OCI-LY3 (cell line): ENCODE data around the gene ZNF625.

Source experiments
- H2AFZ ChIP-seq: fragments of 200-600, 300-600 bp; shearing (Covaris generic); 2 replicates; pipeline ENCODE4 v1.6.0; 2014; ENCODE audit warnings: antibody characterized with exemption, low read depth, low read length
- H3K27ac ChIP-seq: fragments of 200-600, 300-600 bp; sonication (generic); 2 replicates; pipeline ENCODE4 v1.5.1; 2014; ENCODE audit warnings: mild to moderate bottlenecking, low read length, moderate library complexity, mixed read lengths
- H3K27me3 ChIP-seq: fragments of 200-600, 300-600 bp; sonication (generic); 2 replicates; pipeline ENCODE4 v1.6.1; 2014; ENCODE audit warnings: low read depth, low read length, mixed read lengths
- H3K36me3 ChIP-seq: fragments of 200-600, 300-600 bp; sonication (generic); replicated peaks from 2 replicates; pipeline ENCODE3; 2014; ENCODE audit warnings: low read depth, low read length, mixed read lengths
- H3K4me1 ChIP-seq: fragments of 300-600, 200-600 bp; sonication (generic); 2 replicates; pipeline ENCODE4 v1.6.1; 2014; ENCODE audit warnings: low read length, mixed read lengths
- H3K4me2 ChIP-seq: fragments of 200-600, 300-600 bp; sonication (generic); 2 replicates; pipeline ENCODE4 v1.6.1; 2014; ENCODE audit warnings: low read length, mixed read lengths
- H3K4me3 ChIP-seq: fragments of 300-600, 200-600 bp; sonication (generic); 2 replicates; pipeline ENCODE4 v1.5.1; 2014; ENCODE audit warnings: antibody characterized with exemption, mild to moderate bottlenecking, low read length, moderate library complexity
- H3K79me2 ChIP-seq: fragments of 300-600, 200-600 bp; shearing (Covaris generic); 2 replicates; pipeline ENCODE4 v1.6.1; 2014; ENCODE audit warnings: mild to moderate bottlenecking, low read length, mixed read lengths
- H3K9ac ChIP-seq: fragments of 300-600, 200-600 bp; shearing (Covaris generic); 2 replicates; pipeline ENCODE4 v1.6.0; 2014; ENCODE audit warnings: mild to moderate bottlenecking, low read length, moderate library complexity
- H3K9me3 ChIP-seq: fragments of 200-600, 300-600 bp; shearing (Covaris generic); 2 replicates; pipeline ENCODE4 v1.6.1; 2014; ENCODE audit warnings: low read length, mixed read lengths; ENCODE audit not compliant: insufficient read depth
- H4K20me1 ChIP-seq: fragments of 200-600, 300-600 bp; sonication (generic); 2 replicates; pipeline ENCODE4 v1.6.1; 2016; ENCODE audit warnings: low read length, mixed read lengths; ENCODE audit not compliant: insufficient read depth
- EZH2phosphoT487 ChIP-seq: fragments of 200-600 bp; shearing (Covaris generic); IDR thresholded peaks from 2 replicates; pipeline ENCODE4 v1.6.1; 2018; ENCODE audit warnings: antibody characterized with exemption, mixed run types, low read depth
- TF ChIP-seq, protein P1 (sequence below): fragments of 200-600, 300-600 bp; sonication (generic); IDR thresholded peaks from 2 replicates; pipeline ENCODE4 v1.5.1; 2014; ENCODE audit warnings: antibody characterized with exemption, low read length, low read depth

ZNF625 gene

GRCh38 chr19:12140545-12141404 lies 15.8 kb downstream of the ZNF625 start:
- Histone ChIP-seq H4K20me1 (peaks cover 6% of the 10 kb centered on the region; the same call in 1 of the 2 replicates), H3K4me1 (peaks cover 8% of the 10 kb centered on the region), H3K79me2 (no peaks in the 10 kb centered on the region; the same call in 1 of the 2 replicates), H3K27ac (no peak overlapping the region), H3K4me2 (peak overlapping the region; percentile 93), H3K27me3 (no peaks in the 10 kb centered on the region), H3K36me3 (peaks cover 19% of the 10 kb centered on the region), H3K9me3 (no peaks in the 10 kb centered on the region), H2AFZ (no peak overlapping the region), H3K4me3 (peak overlapping the region; percentile 78), H3K9ac (peak overlapping the region; percentile 3; the same call in 1 of the 2 replicates)
- no peak for TF ChIP-seq EZH2phosphoT487
- TF ChIP-seq, protein P1, sequence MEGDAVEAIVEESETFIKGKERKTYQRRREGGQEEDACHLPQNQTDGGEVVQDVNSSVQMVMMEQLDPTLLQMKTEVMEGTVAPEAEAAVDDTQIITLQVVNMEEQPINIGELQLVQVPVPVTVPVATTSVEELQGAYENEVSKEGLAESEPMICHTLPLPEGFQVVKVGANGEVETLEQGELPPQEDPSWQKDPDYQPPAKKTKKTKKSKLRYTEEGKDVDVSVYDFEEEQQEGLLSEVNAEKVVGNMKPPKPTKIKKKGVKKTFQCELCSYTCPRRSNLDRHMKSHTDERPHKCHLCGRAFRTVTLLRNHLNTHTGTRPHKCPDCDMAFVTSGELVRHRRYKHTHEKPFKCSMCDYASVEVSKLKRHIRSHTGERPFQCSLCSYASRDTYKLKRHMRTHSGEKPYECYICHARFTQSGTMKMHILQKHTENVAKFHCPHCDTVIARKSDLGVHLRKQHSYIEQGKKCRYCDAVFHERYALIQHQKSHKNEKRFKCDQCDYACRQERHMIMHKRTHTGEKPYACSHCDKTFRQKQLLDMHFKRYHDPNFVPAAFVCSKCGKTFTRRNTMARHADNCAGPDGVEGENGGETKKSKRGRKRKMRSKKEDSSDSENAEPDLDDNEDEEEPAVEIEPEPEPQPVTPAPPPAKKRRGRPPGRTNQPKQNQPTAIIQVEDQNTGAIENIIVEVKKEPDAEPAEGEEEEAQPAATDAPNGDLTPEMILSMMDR = peak; percentile 96

DNA sequence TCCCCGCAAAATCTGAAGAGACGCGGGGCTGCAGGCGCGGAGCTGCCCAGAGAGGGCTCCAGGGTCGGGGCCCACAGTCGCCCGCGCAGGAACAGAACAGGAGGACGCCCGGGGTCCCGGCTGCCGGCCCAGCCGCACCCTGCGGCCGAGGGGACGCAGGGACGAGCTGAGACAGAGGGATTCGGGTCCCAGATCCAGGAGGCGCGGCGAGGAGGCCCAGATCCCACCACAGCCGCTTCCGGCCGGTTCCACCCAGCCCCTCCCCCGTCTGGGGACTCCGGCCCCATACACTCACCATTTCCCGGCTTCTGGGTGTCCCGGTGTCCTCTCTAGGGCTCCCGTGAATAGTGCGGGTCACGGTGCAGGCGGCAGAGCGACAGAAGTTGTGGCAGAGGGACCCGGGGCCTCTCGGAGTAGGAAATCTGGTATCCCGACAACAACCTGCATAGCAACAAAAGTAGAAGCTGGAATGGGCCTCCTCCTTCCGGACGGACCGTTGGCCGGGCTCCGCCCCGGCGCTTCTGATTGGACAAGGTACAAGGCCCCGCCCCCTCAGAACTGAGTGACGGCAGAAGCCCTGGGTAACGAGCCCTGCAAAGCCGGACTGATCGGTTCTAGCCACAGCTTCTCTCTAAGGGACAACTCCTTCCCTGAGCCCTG lies 16.5 kb downstream of the ZNF625 start, which contains the start of gene ZNF20:
TSS of gene ZNF20 (minus strand) at position 466 of the 660 bp plus-strand sequence. CDS start at position 298, 168 bp downstream.
- Histone ChIP-seq H2AFZ (peak within 1 kb of the TSS; percentile 65), H3K27me3 (no peaks in the 10 kb centered on the region), H3K27ac (no peak within 1 kb of the TSS), H3K4me1 (peaks cover 8% of the 10 kb centered on the region), H4K20me1 (peaks cover 6% of the 10 kb centered on the region; the same call in 1 of the 2 replicates), H3K9ac (peak within 1 kb of the TSS; percentile 65), H3K79me2 (no peaks in the 10 kb centered on the region; the same call in 1 of the 2 replicates), H3K36me3 (peaks cover 16% of the 10 kb centered on the region), H3K4me2 (peak within 1 kb of the TSS; percentile 93), H3K4me3 (peak within 1 kb of the TSS; percentile 78), H3K9me3 (no peaks in the 10 kb centered on the region)
- no peak for TF ChIP-seq EZH2phosphoT487
- TF ChIP-seq, protein P1 = no peak

- H3K4me1 ChIP-seq = peaks cover 8% of the 10 kb centered on the region
- no peaks in the 10 kb centered on the region for H3K9me3 ChIP-seq
- H3K36me3 ChIP-seq = peaks cover 20% of the 10 kb centered on the region
- no peaks in the 10 kb centered on the region for H3K27me3 ChIP-seq
- H3K4me3 ChIP-seq = peak overlapping the region; percentile 78
- no peaks in the 10 kb centered on the region; the same call in 1 of the 2 replicates for H3K79me2 ChIP-seq
- no peak overlapping the region; the same call in 1 of the 2 replicates for H3K9ac ChIP-seq
- H2AFZ ChIP-seq = no peak overlapping the region
- peak overlapping the region; percentile 93 for H3K4me2 ChIP-seq
- peaks cover 6% of the 10 kb centered on the region; the same call in 1 of the 2 replicates for H4K20me1 ChIP-seq
- no peak for TF ChIP-seq EZH2phosphoT487
- TF ChIP-seq, protein P1 = no peak
- no peak overlapping the region for H3K27ac ChIP-seq
These were observed 17.3 kb downstream of the ZNF625 start for GRCh38 chr19:12139269-12139668.
